GM12875 (cell line): ENCODE measurements around the gene FBXW11.

Experiments
- H3K4me3 ChIP-seq: one replicate; pipeline ENCODE4 v1.5.1; 2011; ENCODE audit warnings: low read depth, low read length, control low read depth
- CTCF ChIP-seq: IDR thresholded peaks from 2 replicates; pipeline ENCODE4 v1.5.1; 2011; ENCODE audit warnings: low read depth, mild to moderate bottlenecking, control low read depth, inconsistent platforms, low read length, moderate library complexity, borderline replicate concordance; ENCODE audit not compliant: insufficient read depth

Gene FBXW11

GRCh38 chr5:171975877-171976667 is 30.4 kb downstream of the FBXW11 start:
- no peak overlapping the region for H3K4me3 ChIP-seq
- no peak for TF ChIP-seq CTCF

GRCh38 chr5:171975262-171975876 is 31.1 kb downstream of the FBXW11 start:
- TF ChIP-seq CTCF = no peak
- no peak overlapping the region for H3K4me3 ChIP-seq

- H3K4me3 ChIP-seq = no peak overlapping the region
- no peak for TF ChIP-seq CTCF
These were observed 35.6 kb downstream of the FBXW11 start for GRCh38 chr5:171970826-171971225.

GRCh38 chr5:171969288-171969880 is 37.1 kb downstream of the FBXW11 start:
- no peak for TF ChIP-seq CTCF
- H3K4me3 ChIP-seq = no peak overlapping the region

- no peak for TF ChIP-seq CTCF
- no peak overlapping the region for H3K4me3 ChIP-seq
These were observed 37.9 kb downstream of the FBXW11 start for GRCh38 chr5:171968531-171968930.

- TF ChIP-seq CTCF = no peak
- no peak overlapping the region for H3K4me3 ChIP-seq
These were observed 39.5 kb downstream of the FBXW11 start for GRCh38 chr5:171966964-171967363.

GRCh38 chr5:171966270-171966669 is 40.2 kb downstream of the FBXW11 start:
- TF ChIP-seq CTCF = no peak
- no peak overlapping the region for H3K4me3 ChIP-seq
